Measurements from ENCODE around the gene TMEM132D. TPM values are rescaled to one million over a fixed set of nuclear protein-coding genes. Genes with fewer than 3 reads are reported as not detected.

TMEM132D gene
- total RNA-seq, 1 donor from 2014 or later, result not detected

DNA sequence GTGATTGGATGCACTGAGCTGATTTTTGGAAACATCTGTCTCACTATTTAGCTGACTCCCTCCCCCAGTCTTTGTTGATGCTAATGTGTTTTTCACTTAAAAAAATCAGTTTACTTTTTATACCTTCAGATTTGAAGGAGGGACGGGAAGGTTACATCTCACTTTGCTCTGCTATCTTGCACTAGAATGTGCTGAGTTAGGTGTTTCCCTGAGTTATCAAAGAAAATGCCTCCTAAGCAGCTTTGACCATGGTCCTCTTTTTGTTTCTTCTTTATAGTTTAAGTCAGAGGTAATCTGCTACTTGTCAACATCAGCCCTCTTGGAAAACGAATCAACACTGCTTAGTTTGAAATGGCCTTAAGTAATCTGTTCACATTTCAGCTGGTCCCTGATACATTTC is 222.0 kb downstream of the TMEM132D start:
- intact Hi-C loops (cut with DNase I), result loop anchor here (5.0 kb wide), 1 partner anchor 380 kb away; no protein-coding TSS in a partner anchor
- TF ChIP-seq POLR2A (IDR thresholded peaks at IDR 0.05), result no peak
- TF ChIP-seq POLR2AphosphoS5 (IDR thresholded peaks at IDR 0.05; ENCODE audit: insufficient read depth in 1 of 2, low read depth in 1 of 2), result no peak
- TF ChIP-seq, protein P1, sequence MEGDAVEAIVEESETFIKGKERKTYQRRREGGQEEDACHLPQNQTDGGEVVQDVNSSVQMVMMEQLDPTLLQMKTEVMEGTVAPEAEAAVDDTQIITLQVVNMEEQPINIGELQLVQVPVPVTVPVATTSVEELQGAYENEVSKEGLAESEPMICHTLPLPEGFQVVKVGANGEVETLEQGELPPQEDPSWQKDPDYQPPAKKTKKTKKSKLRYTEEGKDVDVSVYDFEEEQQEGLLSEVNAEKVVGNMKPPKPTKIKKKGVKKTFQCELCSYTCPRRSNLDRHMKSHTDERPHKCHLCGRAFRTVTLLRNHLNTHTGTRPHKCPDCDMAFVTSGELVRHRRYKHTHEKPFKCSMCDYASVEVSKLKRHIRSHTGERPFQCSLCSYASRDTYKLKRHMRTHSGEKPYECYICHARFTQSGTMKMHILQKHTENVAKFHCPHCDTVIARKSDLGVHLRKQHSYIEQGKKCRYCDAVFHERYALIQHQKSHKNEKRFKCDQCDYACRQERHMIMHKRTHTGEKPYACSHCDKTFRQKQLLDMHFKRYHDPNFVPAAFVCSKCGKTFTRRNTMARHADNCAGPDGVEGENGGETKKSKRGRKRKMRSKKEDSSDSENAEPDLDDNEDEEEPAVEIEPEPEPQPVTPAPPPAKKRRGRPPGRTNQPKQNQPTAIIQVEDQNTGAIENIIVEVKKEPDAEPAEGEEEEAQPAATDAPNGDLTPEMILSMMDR (IDR thresholded peaks at IDR 0.05), result no peak
- DNase-seq (ENCODE audit: extremely low spot score in 2 of 2), result no peak
- Histone ChIP-seq H3K27me3 (no peaks in the 10 kb centered on the region), H3K9me3 (no peaks in the 10 kb centered on the region), H3K27ac (no peak overlapping the region), H3K36me3 (no peaks in the 10 kb centered on the region), H3K4me3 (no peak overlapping the region), H3K4me1 (no peaks in the 10 kb centered on the region)

DNA sequence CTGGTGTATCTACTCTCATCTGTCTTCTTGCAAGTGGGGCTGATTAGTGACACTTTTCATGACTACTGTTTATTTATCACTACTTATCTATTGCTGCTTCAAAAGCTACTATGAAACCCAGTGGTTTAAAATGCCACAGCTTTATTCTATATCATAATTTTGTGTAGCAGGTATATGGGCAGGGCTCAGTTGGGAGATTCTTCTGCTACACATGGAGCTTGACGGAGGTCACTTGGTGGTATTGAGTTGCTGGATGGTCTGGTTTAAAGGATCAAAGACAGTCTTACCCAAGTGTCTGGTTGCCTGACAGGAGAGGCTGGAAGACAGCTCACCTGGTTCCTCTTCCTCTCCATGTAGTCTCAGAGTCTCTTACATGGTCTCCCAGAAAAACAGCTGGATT is 222.7 kb downstream of the TMEM132D start:
- no peak overlapping the region for H3K4me3 ChIP-seq
- no peak for DNase-seq (ENCODE audit: extremely low spot score in 2 of 2)
- TF ChIP-seq, protein P1 (IDR thresholded peaks at IDR 0.05), result no peak
- no peaks in the 10 kb centered on the region for H3K4me1 ChIP-seq
- H3K9me3 ChIP-seq, result no peaks in the 10 kb centered on the region
- H3K27me3 ChIP-seq, result no peaks in the 10 kb centered on the region
- intact Hi-C loops (cut with DNase I), result loop anchor here (5.0 kb wide), 1 partner anchor 379 kb away; no protein-coding TSS in a partner anchor
- no peak overlapping the region for H3K27ac ChIP-seq
- H3K36me3 ChIP-seq, result no peaks in the 10 kb centered on the region

DNA sequence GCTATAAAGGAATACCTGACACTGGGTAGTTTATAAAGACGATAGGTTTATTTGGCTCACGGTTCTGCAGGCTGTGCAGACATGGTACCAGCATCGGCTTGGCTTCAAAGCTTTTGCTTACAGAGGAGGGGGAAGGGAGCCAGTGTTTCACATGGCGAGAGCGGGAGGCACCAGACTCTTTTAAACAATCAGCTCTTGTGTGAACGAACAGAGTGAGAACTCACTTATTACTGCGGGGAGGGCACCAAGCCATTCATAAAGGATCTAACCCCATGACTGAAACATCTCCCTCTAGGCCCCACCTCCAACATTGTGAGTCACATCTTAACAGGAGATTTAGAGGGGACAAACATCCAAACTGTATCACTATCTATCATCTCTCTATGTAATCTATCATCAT is 227.4 kb downstream of the TMEM132D start:
- intact Hi-C loops (cut with DNase I), result no loop called here
- Histone ChIP-seq H3K9me3 (no peaks in the 10 kb centered on the region), H3K4me3 (no peak overlapping the region), H3K27me3 (no peaks in the 10 kb centered on the region), H3K36me3 (no peaks in the 10 kb centered on the region), H3K4me1 (no peaks in the 10 kb centered on the region), H3K27ac (no peak overlapping the region)
- no peak for DNase-seq (ENCODE audit: extremely low spot score in 2 of 2)
- TF ChIP-seq POLR2A (IDR thresholded peaks at IDR 0.05) (no peak), POLR2AphosphoS5 (IDR thresholded peaks at IDR 0.05; ENCODE audit: insufficient read depth in 1 of 2, low read depth in 1 of 2) (no peak)
- TF ChIP-seq, protein P1 (IDR thresholded peaks at IDR 0.05), result no peak

DNA sequence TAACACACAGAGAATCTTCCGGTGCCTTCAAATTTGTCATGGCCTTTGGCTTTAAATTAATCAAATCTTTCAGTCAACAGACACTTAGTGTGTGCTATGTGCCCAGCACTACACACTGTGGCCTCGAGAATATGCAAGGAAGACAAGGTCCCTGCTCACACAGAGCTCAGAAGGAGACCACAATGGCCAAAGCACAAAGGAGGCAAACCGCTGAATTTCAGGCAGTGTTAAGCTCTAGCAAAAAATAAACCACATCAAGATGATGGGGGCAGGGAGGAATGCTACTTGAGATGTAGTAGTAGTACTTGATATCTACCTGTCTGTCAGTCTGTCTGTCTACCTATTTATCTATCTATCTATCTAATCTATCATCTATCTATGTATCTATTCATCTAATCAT is 227.9 kb downstream of the TMEM132D start:
- DNase-seq (ENCODE audit: extremely low spot score in 2 of 2), result no peak
- Histone ChIP-seq H3K27ac (no peak overlapping the region), H3K27me3 (no peaks in the 10 kb centered on the region), H3K36me3 (no peaks in the 10 kb centered on the region), H3K9me3 (no peaks in the 10 kb centered on the region), H3K4me1 (no peaks in the 10 kb centered on the region), H3K4me3 (no peak overlapping the region)
- TF ChIP-seq POLR2AphosphoS5 (IDR thresholded peaks at IDR 0.05; ENCODE audit: insufficient read depth in 1 of 2, low read depth in 1 of 2) (no peak), POLR2A (IDR thresholded peaks at IDR 0.05) (no peak)
- TF ChIP-seq, protein P1 (IDR thresholded peaks at IDR 0.05), result no peak
- intact Hi-C loops (cut with DNase I), result no loop called here

DNA sequence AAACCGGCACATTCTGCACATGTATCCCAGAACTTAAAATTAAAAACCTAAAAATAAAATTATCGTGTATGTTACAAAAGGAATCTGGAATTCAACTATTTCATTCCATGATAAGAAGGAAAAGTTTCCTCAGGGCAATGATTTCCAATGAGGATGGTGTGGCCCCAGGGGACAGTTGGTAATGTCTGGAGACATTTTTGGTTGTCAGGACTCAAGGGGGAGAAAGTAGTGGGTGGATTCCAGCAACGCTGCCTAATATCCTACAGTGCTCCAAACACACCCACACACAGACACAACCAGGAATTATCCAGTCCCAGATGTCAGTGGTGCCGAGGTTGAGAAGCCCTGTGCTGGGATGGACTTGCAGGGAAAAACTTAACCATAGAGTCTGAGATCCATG is 228.3 kb downstream of the TMEM132D start:
- Histone ChIP-seq H3K27me3 (no peaks in the 10 kb centered on the region), H3K27ac (no peak overlapping the region), H3K9me3 (no peaks in the 10 kb centered on the region), H3K4me3 (no peak overlapping the region), H3K4me1 (no peaks in the 10 kb centered on the region), H3K36me3 (no peaks in the 10 kb centered on the region)
- TF ChIP-seq, protein P1 (IDR thresholded peaks at IDR 0.05), result no peak
- TF ChIP-seq POLR2AphosphoS5 (IDR thresholded peaks at IDR 0.05; ENCODE audit: insufficient read depth in 1 of 2, low read depth in 1 of 2) (no peak), POLR2A (IDR thresholded peaks at IDR 0.05) (no peak)
- intact Hi-C loops (cut with DNase I), result no loop called here
- DNase-seq (ENCODE audit: extremely low spot score in 2 of 2), result no peak

Measured in vagina (tissue), 2 donors.